PC-9 (cell line): ENCODE data around the gene TM9SF1. TPM values are rescaled to one million over a fixed set of nuclear protein-coding genes. Genes with fewer than 3 reads are reported as not detected.

Source experiments
- BruUV-seq: library from RNA; stranded (reverse); fragments of 400-500 nt; replicated peaks from 2 replicates; lab custom pipeline; 2021; lab: Mats Ljungman, UMichigan
- CTCF ChIA-PET: fragments of 300-600 bp; sonication (Branson Sonifier 250); formaldehyde crosslinking; loops from one replicate; lab custom pipeline; 2022; ENCODE audit warnings: antibody characterized with exemption; lab: Charles Lee
- POLR2A ChIA-PET: fragments of 300-600 bp; sonication (Branson Sonifier 250); formaldehyde crosslinking; loops from one replicate; lab custom pipeline; 2022; ENCODE audit warnings: antibody characterized with exemption; ENCODE audit not compliant: unreplicated experiment; lab: Charles Lee
- DNase-seq, 2 experiments: peaks; one replicate each; pipeline versions ENCODE4 v3.0.0 to v3.0.0-alpha.2; 2015 to 2022; ENCODE audit warnings: mixed read lengths in 1 of 2
- H2AFZ ChIP-seq: fragments of 200-600 bp; sonication (generic); 2 replicates; pipeline ENCODE4 v1.8.1; 2017; ENCODE audit warnings: antibody characterized with exemption
- H3F3A ChIP-seq: fragments of 200-600 bp; sonication (generic); 2 replicates; pipeline ENCODE4 v1.8.1; 2017; ENCODE audit warnings: antibody characterized with exemption, mild to moderate bottlenecking, low read depth; ENCODE audit not compliant: insufficient read depth
- H3K27ac ChIP-seq: fragments of 200-600 bp; sonication (generic); 2 replicates; pipeline ENCODE4 v1.6.1; 2016; ENCODE audit warnings: mixed run types
- H3K27me3 ChIP-seq: fragments of 200-600 bp; sonication (generic); 2 replicates; pipeline ENCODE4 v1.6.1; 2016; ENCODE audit warnings: low read depth, mixed run types; ENCODE audit not compliant: insufficient read depth
- H3K36me3 ChIP-seq: fragments of 200-600 bp; sonication (generic); 2 replicates; pipeline ENCODE4 v1.6.1; 2016; ENCODE audit warnings: low read depth, mixed run types
- H3K4me1 ChIP-seq: fragments of 200-600 bp; sonication (generic); replicated peaks from 2 replicates; pipeline ENCODE4 v1.6.1; 2016; ENCODE audit warnings: mixed run types; ENCODE audit not compliant: insufficient read depth
- H3K4me2 ChIP-seq: fragments of 200-600 bp; sonication (generic); 2 replicates; pipeline ENCODE4 v1.6.1; 2017; ENCODE audit warnings: mixed run types
- H3K4me3 ChIP-seq: fragments of 200-600 bp; sonication (generic); 2 replicates; pipeline ENCODE4 v1.6.1; 2016; ENCODE audit warnings: mixed run types
- H3K79me2 ChIP-seq: fragments of 200-600 bp; sonication (generic); 2 replicates; pipeline ENCODE4 v1.6.1; 2017; ENCODE audit warnings: low read depth, mixed run types
- H3K9me2 ChIP-seq: fragments of 200-600 bp; sonication (generic); 2 replicates; pipeline ENCODE4 v1.8.1; 2017; ENCODE audit warnings: mild to moderate bottlenecking; ENCODE audit not compliant: insufficient read depth
- H3K9me3 ChIP-seq: fragments of 200-600 bp; sonication (generic); 2 replicates; pipeline ENCODE4 v1.8.1; 2016; ENCODE audit warnings: low read depth; ENCODE audit not compliant: insufficient read depth
- H4K20me1 ChIP-seq: fragments of 200-600 bp; sonication (generic); 2 replicates; pipeline ENCODE4 v1.8.1; 2017; ENCODE audit not compliant: insufficient read depth
- EZH2 ChIP-seq: fragments of 200-600 bp; sonication (generic); IDR thresholded peaks from 2 replicates; pipeline ENCODE4 v1.8.0; 2017; ENCODE audit warnings: antibody characterized with exemption, low read depth
- intact Hi-C: fragments of 100-400 bp; cut with micrococcal nuclease; formaldehyde crosslinking; loops from one replicate; pipeline ENCODE4 v1.10.0; 2022; ENCODE audit not compliant: unreplicated experiment
- total RNA-seq: library from RNA; stranded (reverse); gene quantifications from 2 replicates; pipeline ENCODE4 v1.2.3, GENCODE V29; 2021
- TF ChIP-seq, protein P1 (sequence below): fragments of 200-600 bp; sonication (generic); conservative IDR thresholded peaks from 2 replicates; pipeline ENCODE4 v1.6.1; 2017; ENCODE audit warnings: mixed run types, antibody characterized with exemption, mild to moderate bottlenecking, moderate library complexity

Gene TM9SF1
- total RNA-seq, 1 experiment from 2014 or later: 37.3 TPM

DNA sequence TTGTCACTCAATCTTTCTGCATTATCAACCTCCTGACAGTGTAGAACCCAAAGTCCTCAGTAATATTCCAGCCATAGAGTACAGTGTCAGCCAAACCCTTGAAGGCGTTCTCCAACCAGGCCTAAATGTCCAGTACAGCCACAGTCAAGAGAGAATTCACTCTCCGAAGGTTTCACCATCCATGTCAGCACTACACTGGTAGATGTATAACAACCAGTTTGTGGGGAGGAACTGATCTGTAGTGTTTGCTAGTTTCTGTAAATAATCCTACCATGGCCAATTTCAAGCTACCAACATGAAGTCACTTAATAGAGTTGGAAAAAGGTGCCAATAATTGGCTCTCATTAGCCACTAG is 21.1 kb upstream of the TM9SF1 start:
- H3K9me2 ChIP-seq: no peaks in the 10 kb centered on the region
- H3K27me3 ChIP-seq: no peaks in the 10 kb centered on the region
- H3K36me3 ChIP-seq: no peaks in the 10 kb centered on the region
- peaks cover 14% of the 10 kb centered on the region; the same call in 1 of the 2 replicates for H3F3A ChIP-seq
- no peaks in the 10 kb centered on the region for H3K9me3 ChIP-seq
- H3K27ac ChIP-seq: no peak overlapping the region
- DNase-seq: no peak
- intact Hi-C loops: no loop called here
- no peak for TF ChIP-seq EZH2
- TF ChIP-seq, protein P1, sequence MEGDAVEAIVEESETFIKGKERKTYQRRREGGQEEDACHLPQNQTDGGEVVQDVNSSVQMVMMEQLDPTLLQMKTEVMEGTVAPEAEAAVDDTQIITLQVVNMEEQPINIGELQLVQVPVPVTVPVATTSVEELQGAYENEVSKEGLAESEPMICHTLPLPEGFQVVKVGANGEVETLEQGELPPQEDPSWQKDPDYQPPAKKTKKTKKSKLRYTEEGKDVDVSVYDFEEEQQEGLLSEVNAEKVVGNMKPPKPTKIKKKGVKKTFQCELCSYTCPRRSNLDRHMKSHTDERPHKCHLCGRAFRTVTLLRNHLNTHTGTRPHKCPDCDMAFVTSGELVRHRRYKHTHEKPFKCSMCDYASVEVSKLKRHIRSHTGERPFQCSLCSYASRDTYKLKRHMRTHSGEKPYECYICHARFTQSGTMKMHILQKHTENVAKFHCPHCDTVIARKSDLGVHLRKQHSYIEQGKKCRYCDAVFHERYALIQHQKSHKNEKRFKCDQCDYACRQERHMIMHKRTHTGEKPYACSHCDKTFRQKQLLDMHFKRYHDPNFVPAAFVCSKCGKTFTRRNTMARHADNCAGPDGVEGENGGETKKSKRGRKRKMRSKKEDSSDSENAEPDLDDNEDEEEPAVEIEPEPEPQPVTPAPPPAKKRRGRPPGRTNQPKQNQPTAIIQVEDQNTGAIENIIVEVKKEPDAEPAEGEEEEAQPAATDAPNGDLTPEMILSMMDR: no peak
- POLR2A ChIA-PET: interaction anchor here (0.7 kb wide), 1 partner anchor 84 kb away, joined by 3 read pairs; the partner anchor contains the start of genes DHRS1 and NOP9
- peak overlapping the region; percentile 73; the same call in 1 of the 2 replicates for H3K4me3 ChIP-seq
- no TSS peak for BruUV-seq
- peaks cover 10% of the 10 kb centered on the region; the same call in 1 of the 2 replicates for H3K4me1 ChIP-seq
- H4K20me1 ChIP-seq: no peaks in the 10 kb centered on the region; the same call in 1 of the 2 replicates
- peaks cover 15% of the 10 kb centered on the region for H3K79me2 ChIP-seq
- CTCF ChIA-PET: interaction anchor here (0.8 kb wide), 1 partner anchor 81 kb away, joined by 3 read pairs; no protein-coding TSS in a partner anchor
- no peak overlapping the region for H2AFZ ChIP-seq
- peak overlapping the region; percentile 80 for H3K4me2 ChIP-seq

- H3K4me1 ChIP-seq: peaks cover 10% of the 10 kb centered on the region; the same call in 1 of the 2 replicates
- H4K20me1 ChIP-seq: no peaks in the 10 kb centered on the region; the same call in 1 of the 2 replicates
- H3K27me3 ChIP-seq: no peaks in the 10 kb centered on the region
- TF ChIP-seq EZH2: no peak
- TF ChIP-seq, protein P1: no peak
- intact Hi-C loops: no loop called here
- no TSS peak for BruUV-seq
- peak; percentile 66 to 74 for DNase-seq
- H3K9me2 ChIP-seq: no peaks in the 10 kb centered on the region
- H3K36me3 ChIP-seq: no peaks in the 10 kb centered on the region
- H3K27ac ChIP-seq: peak within 1 kb of the TSS; percentile 36; the same call in 1 of the 2 replicates
- H3K4me3 ChIP-seq: peak within 1 kb of the TSS; percentile 73
- H2AFZ ChIP-seq: peak within 1 kb of the TSS; percentile 96
- H3K79me2 ChIP-seq: peaks cover 13% of the 10 kb centered on the region
- ChIA-PET POLR2A (interaction anchor here (0.5 to 0.7 kb wide), 2 partner anchors 33 to 84 kb away, joined by 3 to 4 read pairs; partner anchors contain the start of genes DHRS1 and NOP9), CTCF (interaction anchor here (0.7 to 0.8 kb wide), 2 partner anchors 81 to 161 kb away, joined by 3 to 4 read pairs; no protein-coding TSS in a partner anchor)
- peak within 1 kb of the TSS; percentile 80 for H3K4me2 ChIP-seq
- H3K9me3 ChIP-seq: no peaks in the 10 kb centered on the region
- H3F3A ChIP-seq: peaks cover 14% of the 10 kb centered on the region; the same call in 1 of the 2 replicates
Observed at GRCh38 chr14:24215495-24216344, 20.5 kb upstream of the TM9SF1 start, which contains the start of gene MDP1. Gene MDP1, minus strand, starts transcription at chr14:24216066. Its CDS starts 111 bp downstream, at chr14:24215955.
